Body of pancreas (tissue), 4 donors: ENCODE data around the gene ZBTB43. TPM values are rescaled to one million over a fixed set of nuclear protein-coding genes. Genes with fewer than 3 reads are reported as not detected.

Experiments used
- ATAC-seq: fragments of 150-250 bp; one replicate; pipeline ENCODE4 v1.9.1; 2016
- DNase-seq, 4 donors: peaks; one replicate each; pipeline ENCODE4 v3.0.0-alpha.2; 2019
- H3K27ac ChIP-seq, 4 donors: fragments of 200-600 bp; sonication (generic); 1 replicate in 3 of 4; 2 replicates in 1 of 4; pipeline versions ENCODE4 v1.5.1 to v1.6.1; 2016 to 2019; ENCODE audit warnings: mild to moderate bottlenecking in 1 of 4, mixed read lengths in 1 of 4, moderate library complexity in 1 of 4
- H3K27me3 ChIP-seq, 2 donors: fragments of 200-600 bp; sonication (generic); one replicate each; pipeline ENCODE4 v1.6.0; 2016; ENCODE audit warnings: mild to moderate bottlenecking in 1 of 2
- H3K36me3 ChIP-seq, 2 donors: fragments of 200-600 bp; sonication (generic); replicated peaks in 1 of 2; 2 replicates each; pipeline ENCODE4 v1.5.1; 2016; ENCODE audit warnings: low read depth in 2 of 2; ENCODE audit not compliant: insufficient read depth in 1 of 2
- H3K4me1 ChIP-seq: fragments of 200-600 bp; sonication (generic); one replicate; pipeline ENCODE4 v1.6.0; 2016
- H3K4me3 ChIP-seq, 2 donors: fragments of 200-600 bp; sonication (generic); 1 replicate in 1 of 2; 2 replicates in 1 of 2; pipeline ENCODE4 v1.5.1; 2016 to 2019
- H3K9me3 ChIP-seq, 3 donors: fragments of 200-600 bp; sonication (generic); 1 replicate in 2 of 3; 2 replicates in 1 of 3; pipeline ENCODE4 v1.5.1; 2016
- POLR2A ChIP-seq, 3 donors: fragments of 450-650 bp; IDR thresholded peaks; one replicate each; pipeline ENCODE4 v1.6.1; 2016; ENCODE audit warnings: antibody characterized with exemption in 3 of 3, mild to moderate bottlenecking in 2 of 3
- WGBS, 2 donors: methylation state at CpG; one replicate each; pipeline ENCODE4 v1.1.5; 2017; 5-methylcytosine and 5-hydroxymethylcytosine counted together
- intact Hi-C: fragments of 100-400 bp; cut with DNase I; formaldehyde crosslinking; loops from one replicate; pipeline ENCODE4 v1.15.1; 2023
- total RNA-seq, 2 donors: library from RNA; depleted of rRNA; stranded (reverse); fragments of >200 nt; gene quantifications; one replicate each; pipeline ENCODE4 v1.1.0, GENCODE V29; 2016
- TF ChIP-seq, protein P1 (sequence below), 7 experiments: fragments of 450-650 bp in 4 of 7; fragments of 200-600 bp in 3 of 7; sonication (generic) in 3 of 7; IDR thresholded peaks; one replicate each; pipeline ENCODE4 v1.5.1; 2016 to 2019; ENCODE audit warnings: antibody characterized with exemption in 7 of 7

Gene ZBTB43
- total RNA-seq, 2 donors from 2014 or later, result 6.2 to 7.6 TPM

DNA sequence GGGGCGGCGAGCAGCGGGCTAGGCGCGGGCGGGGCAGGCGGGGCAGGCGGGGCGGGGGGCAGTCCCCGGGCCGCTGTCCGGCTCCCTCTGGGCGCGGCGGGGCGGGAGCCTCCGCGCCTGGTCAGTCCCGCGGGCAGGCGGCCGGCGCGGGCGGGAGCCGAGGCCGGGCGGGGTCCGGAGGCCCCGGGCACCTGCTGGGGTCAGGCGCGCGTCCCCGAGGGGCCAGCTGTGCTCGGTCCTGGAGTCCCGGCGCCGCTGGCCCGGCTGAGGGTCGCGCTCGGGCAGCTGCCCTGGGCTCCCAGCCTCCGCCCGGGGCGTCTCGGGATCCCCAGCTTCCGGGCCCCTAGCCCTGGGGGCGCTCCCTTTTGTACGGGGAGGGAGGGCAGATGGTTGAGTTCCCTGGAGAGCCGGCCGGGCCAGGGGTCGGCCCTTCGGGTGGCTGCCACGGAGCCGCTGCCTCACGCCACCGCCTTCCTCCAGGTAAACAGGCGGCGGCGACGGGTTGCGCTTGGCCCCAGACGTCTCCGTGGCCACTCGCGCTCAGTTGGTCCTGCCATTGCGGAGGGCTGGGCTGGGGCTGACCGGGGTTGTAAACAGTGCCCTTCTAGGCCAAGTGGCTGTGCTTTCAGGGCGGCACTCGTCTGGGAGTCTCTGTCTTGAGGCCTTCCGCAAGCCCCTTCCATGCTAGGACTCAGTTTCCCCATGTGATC lies 56.1 kb downstream of the ZBTB43 start:
- no peaks in the 10 kb centered on the region for H3K36me3 ChIP-seq
- H3K27ac ChIP-seq, result peak overlapping the region; percentile 73 to 96 (median 78)
- H3K4me3 ChIP-seq, result peak overlapping the region; percentile 83 to 93
- 0% methylated on average over 1 to 44 of the region's 71 CpGs for WGBS, 2 donors
- peak; percentile 26 for ATAC-seq
- peaks cover 44% of the 10 kb centered on the region for H3K4me1 ChIP-seq
- peak; percentile 29 to 54 (median 46) for DNase-seq
- H3K27me3 ChIP-seq, result no peaks in the 10 kb centered on the region
- peak in 1 of 3 donors; percentile 19 for TF ChIP-seq POLR2A (IDR thresholded peaks at IDR 0.05)
- TF ChIP-seq, protein P1, sequence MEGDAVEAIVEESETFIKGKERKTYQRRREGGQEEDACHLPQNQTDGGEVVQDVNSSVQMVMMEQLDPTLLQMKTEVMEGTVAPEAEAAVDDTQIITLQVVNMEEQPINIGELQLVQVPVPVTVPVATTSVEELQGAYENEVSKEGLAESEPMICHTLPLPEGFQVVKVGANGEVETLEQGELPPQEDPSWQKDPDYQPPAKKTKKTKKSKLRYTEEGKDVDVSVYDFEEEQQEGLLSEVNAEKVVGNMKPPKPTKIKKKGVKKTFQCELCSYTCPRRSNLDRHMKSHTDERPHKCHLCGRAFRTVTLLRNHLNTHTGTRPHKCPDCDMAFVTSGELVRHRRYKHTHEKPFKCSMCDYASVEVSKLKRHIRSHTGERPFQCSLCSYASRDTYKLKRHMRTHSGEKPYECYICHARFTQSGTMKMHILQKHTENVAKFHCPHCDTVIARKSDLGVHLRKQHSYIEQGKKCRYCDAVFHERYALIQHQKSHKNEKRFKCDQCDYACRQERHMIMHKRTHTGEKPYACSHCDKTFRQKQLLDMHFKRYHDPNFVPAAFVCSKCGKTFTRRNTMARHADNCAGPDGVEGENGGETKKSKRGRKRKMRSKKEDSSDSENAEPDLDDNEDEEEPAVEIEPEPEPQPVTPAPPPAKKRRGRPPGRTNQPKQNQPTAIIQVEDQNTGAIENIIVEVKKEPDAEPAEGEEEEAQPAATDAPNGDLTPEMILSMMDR (IDR thresholded peaks at IDR 0.05), result no peak
- H3K9me3 ChIP-seq, result no peaks in the 10 kb centered on the region
- intact Hi-C loops, result loop anchor here (10.0 kb wide), 1 partner anchor 54 kb away; the partner anchor contains the start of gene RALGPS1

DNA sequence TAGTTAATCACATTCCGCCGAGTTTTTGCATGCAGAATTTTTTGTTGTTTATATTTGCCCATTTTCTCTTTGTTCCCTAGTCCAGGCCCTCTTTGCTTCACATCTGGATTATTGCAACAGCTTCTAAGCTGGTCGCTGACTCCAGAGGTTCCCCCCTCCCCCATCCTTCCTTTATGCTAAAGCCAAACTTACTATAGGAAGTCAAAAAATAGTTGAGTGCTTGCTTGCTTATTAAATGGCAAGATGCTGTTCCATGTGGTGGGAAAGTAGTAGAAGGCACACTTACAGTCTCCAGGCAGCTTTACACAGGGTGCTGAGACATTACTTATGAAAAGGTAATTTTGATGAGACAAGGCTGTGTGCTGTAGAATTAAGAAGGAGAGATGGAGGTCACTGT lies 56.9 kb downstream of the ZBTB43 start:
- Histone ChIP-seq H3K27ac (peak overlapping the region in 1 of 4 donors; percentile 96), H3K9me3 (no peaks in the 10 kb centered on the region), H3K27me3 (no peaks in the 10 kb centered on the region), H3K36me3 (no peaks in the 10 kb centered on the region), H3K4me1 (peaks cover 44% of the 10 kb centered on the region), H3K4me3 (peak overlapping the region in 1 of 2 donors; percentile 83)
- no peak for ATAC-seq
- intact Hi-C loops, result loop anchor here (10.0 kb wide), 1 partner anchor 53 kb away; the partner anchor contains the start of gene RALGPS1
- DNase-seq, result no peak
- TF ChIP-seq POLR2A (IDR thresholded peaks at IDR 0.05), result no peak
- TF ChIP-seq, protein P1 (IDR thresholded peaks at IDR 0.05), result no peak
- 4 to 15% methylated on average over 3 of the region's 3 CpGs for WGBS, 2 donors

DNA sequence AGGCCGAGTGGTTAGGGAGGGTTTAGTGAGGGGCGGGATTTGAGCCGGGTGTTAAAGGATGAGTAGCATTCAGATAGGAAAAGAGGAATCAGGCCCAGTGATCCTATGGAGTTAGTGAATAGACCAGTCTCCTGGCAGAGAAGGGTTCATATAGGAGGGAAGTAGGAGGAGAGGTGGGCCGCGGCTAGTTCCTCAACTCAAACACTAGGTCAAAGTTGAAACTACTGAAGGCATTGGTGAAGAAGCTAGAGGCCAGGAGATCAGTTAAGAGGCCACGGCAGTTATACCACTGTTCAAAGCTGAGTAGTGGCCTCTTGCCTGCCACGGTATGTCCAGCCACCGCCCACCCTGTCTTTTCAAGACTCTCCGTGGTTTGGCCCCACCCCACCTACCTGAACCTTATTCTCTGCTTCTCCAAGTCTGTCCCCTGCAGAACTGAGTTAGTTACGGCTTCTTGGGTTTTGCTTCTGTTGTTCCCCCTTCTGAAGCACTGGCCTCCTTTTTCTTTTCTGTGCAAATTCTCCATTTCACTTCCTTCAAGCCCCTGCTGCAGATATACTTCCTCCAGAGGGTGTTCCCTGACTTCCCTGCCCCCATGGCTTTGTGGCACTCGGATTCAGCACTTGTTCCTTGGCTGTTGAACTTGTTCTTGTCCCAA lies 57.4 kb downstream of the ZBTB43 start:
- 48 to 49% methylated on average over 11 of the region's 11 CpGs for WGBS, 2 donors
- H3K4me3 ChIP-seq, result no peak overlapping the region
- TF ChIP-seq, protein P1 (IDR thresholded peaks at IDR 0.05), result no peak
- TF ChIP-seq POLR2A (IDR thresholded peaks at IDR 0.05), result no peak
- H3K27ac ChIP-seq, result peak overlapping the region in 2 of 4 donors; percentile 11 to 96
- peaks cover 41% of the 10 kb centered on the region for H3K4me1 ChIP-seq
- H3K9me3 ChIP-seq, result no peaks in the 10 kb centered on the region
- H3K36me3 ChIP-seq, result no peaks in the 10 kb centered on the region
- intact Hi-C loops, result loop anchor here (10.0 kb wide), 1 partner anchor 53 kb away; the partner anchor contains the start of gene RALGPS1
- DNase-seq (no peak), ATAC-seq (no peak)
- no peaks in the 10 kb centered on the region for H3K27me3 ChIP-seq

DNA sequence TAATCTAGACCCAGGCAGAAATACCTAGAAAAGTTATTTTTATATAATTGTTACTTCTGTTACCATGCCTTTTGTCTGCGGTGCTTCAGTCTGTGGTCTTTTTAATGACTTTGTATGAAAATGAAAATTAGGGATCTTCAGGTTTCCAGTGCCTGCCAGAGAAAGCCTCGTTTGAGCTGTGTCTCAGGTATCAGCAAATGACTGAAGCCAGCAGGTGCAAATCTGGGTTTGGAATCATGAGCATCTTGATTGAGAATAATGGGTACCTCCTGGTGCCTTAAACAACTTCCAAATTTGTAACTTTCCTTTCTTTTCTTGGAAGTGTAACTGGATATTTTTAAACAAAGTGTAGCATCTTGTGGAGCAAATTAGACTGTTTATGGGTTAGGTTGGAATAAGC lies 59.9 kb downstream of the ZBTB43 start:
- DNase-seq (no peak), ATAC-seq (no peak)
- peaks cover 27% of the 10 kb centered on the region for H3K4me1 ChIP-seq
- H3K4me3 ChIP-seq, result no peak overlapping the region
- 65 to 76% methylated on average over 2 of the region's 2 CpGs for WGBS, 2 donors
- H3K27me3 ChIP-seq, result no peaks in the 10 kb centered on the region
- no peaks in the 10 kb centered on the region for H3K36me3 ChIP-seq
- TF ChIP-seq, protein P1 (IDR thresholded peaks at IDR 0.05), result no peak
- no peak for TF ChIP-seq POLR2A (IDR thresholded peaks at IDR 0.05)
- H3K27ac ChIP-seq, result no peak overlapping the region
- no peaks in the 10 kb centered on the region for H3K9me3 ChIP-seq
- intact Hi-C loops, result loop anchor here (10.0 kb wide), 1 partner anchor 50 kb away; the partner anchor contains the start of gene RALGPS1
